ENCODE results near the gene LNX1.

Gene LNX1

GRCh38 chr4:53619431-53619830 is 28.1 kb upstream of the LNX1 start:
- no peak for DNase-seq
- in situ Hi-C loops (cut with HindIII; ENCODE audit: low pct_ligation_motif_present, low sequenced_read_pairs), result no loop called here
- Histone ChIP-seq H3K27me3 (replicated peaks) (no peaks in the 10 kb centered on the region), H3K27ac (no peak overlapping the region), H3K36me3 (replicated peaks) (no peaks in the 10 kb centered on the region), H3K4me3 (ENCODE audit: low read depth, low read length) (no peak overlapping the region)
- TF ChIP-seq CTCF (IDR thresholded peaks at IDR 0.05; ENCODE audit: low read depth, low read length, missing control alignments), result no peak

- no peaks in the 10 kb centered on the region for H3K36me3 ChIP-seq (replicated peaks)
- H3K4me3 ChIP-seq (ENCODE audit: low read depth, low read length), result no peak overlapping the region
- TF ChIP-seq CTCF (IDR thresholded peaks at IDR 0.05; ENCODE audit: low read depth, low read length, missing control alignments), result no peak
- in situ Hi-C loops (cut with HindIII; ENCODE audit: low pct_ligation_motif_present, low sequenced_read_pairs), result no loop called here
- DNase-seq, result no peak
- H3K27ac ChIP-seq, result no peak overlapping the region
- H3K27me3 ChIP-seq (replicated peaks), result no peaks in the 10 kb centered on the region
Measured at GRCh38 chr4:53618321-53618720, 27.0 kb upstream of the LNX1 start.

- Histone ChIP-seq H3K4me3 (ENCODE audit: low read depth, low read length) (no peak overlapping the region), H3K36me3 (replicated peaks) (no peaks in the 10 kb centered on the region), H3K27me3 (replicated peaks) (no peaks in the 10 kb centered on the region), H3K27ac (no peak overlapping the region)
- no peak for DNase-seq
- in situ Hi-C loops (cut with HindIII; ENCODE audit: low pct_ligation_motif_present, low sequenced_read_pairs), result no loop called here
- TF ChIP-seq CTCF (IDR thresholded peaks at IDR 0.05; ENCODE audit: low read depth, low read length, missing control alignments), result no peak
Measured at GRCh38 chr4:53617101-53617680, 25.9 kb upstream of the LNX1 start.

GRCh38 chr4:53616219-53616618 is 24.9 kb upstream of the LNX1 start:
- Histone ChIP-seq H3K36me3 (replicated peaks) (no peaks in the 10 kb centered on the region), H3K27me3 (replicated peaks) (no peaks in the 10 kb centered on the region), H3K4me3 (ENCODE audit: low read depth, low read length) (no peak overlapping the region), H3K27ac (no peak overlapping the region)
- in situ Hi-C loops (cut with HindIII; ENCODE audit: low pct_ligation_motif_present, low sequenced_read_pairs), result no loop called here
- DNase-seq, result no peak
- no peak for TF ChIP-seq CTCF (IDR thresholded peaks at IDR 0.05; ENCODE audit: low read depth, low read length, missing control alignments)

GRCh38 chr4:53614591-53614990 is 23.3 kb upstream of the LNX1 start:
- Histone ChIP-seq H3K27me3 (replicated peaks) (no peaks in the 10 kb centered on the region), H3K27ac (no peak overlapping the region), H3K36me3 (replicated peaks) (no peaks in the 10 kb centered on the region), H3K4me3 (ENCODE audit: low read depth, low read length) (no peak overlapping the region)
- DNase-seq, result no peak
- TF ChIP-seq CTCF (IDR thresholded peaks at IDR 0.05; ENCODE audit: low read depth, low read length, missing control alignments), result peak; percentile 49
- in situ Hi-C loops (cut with HindIII; ENCODE audit: low pct_ligation_motif_present, low sequenced_read_pairs), result no loop called here

GRCh38 chr4:53613428-53613827 is 22.1 kb upstream of the LNX1 start:
- Histone ChIP-seq H3K27ac (no peak overlapping the region), H3K36me3 (replicated peaks) (no peaks in the 10 kb centered on the region), H3K4me3 (ENCODE audit: low read depth, low read length) (no peak overlapping the region), H3K27me3 (replicated peaks) (no peaks in the 10 kb centered on the region)
- in situ Hi-C loops (cut with HindIII; ENCODE audit: low pct_ligation_motif_present, low sequenced_read_pairs), result no loop called here
- no peak for TF ChIP-seq CTCF (IDR thresholded peaks at IDR 0.05; ENCODE audit: low read depth, low read length, missing control alignments)
- DNase-seq, result no peak
